Gastroesophageal sphincter (tissue), 4 donors: ENCODE measurements around the gene CNKSR2. TPM values are rescaled to one million over a fixed set of nuclear protein-coding genes. Genes with fewer than 3 reads are reported as not detected.

Experiments
- ATAC-seq: fragments of 150-250 bp; one replicate; pipeline ENCODE4 v1.9.1; 2016; ENCODE audit warnings: mild to moderate bottlenecking, moderate library complexity
- H3K27ac ChIP-seq, 4 donors: fragments of 200-600 bp; sonication (generic) in 3 of 4; 1 replicate in 3 of 4; 2 replicates in 1 of 4; pipeline ENCODE4 v1.5.1; 2016 to 2019
- H3K27me3 ChIP-seq: fragments of 200-600 bp; sonication (generic); one replicate; pipeline ENCODE4 v1.5.1; 2019
- H3K36me3 ChIP-seq, 2 donors: fragments of 200-600 bp; sonication (generic); one replicate each; pipeline ENCODE4 v1.5.1; 2019; ENCODE audit warnings: control low read depth in 1 of 2
- H3K4me1 ChIP-seq, 3 donors: fragments of 200-600 bp; sonication (generic); 1 replicate in 2 of 3; 2 replicates in 1 of 3; pipeline ENCODE4 v1.5.1; 2016 to 2019; ENCODE audit warnings: control low read depth in 2 of 3
- H3K4me3 ChIP-seq, 2 donors: fragments of 200-600 bp; sonication (generic); one replicate each; pipeline ENCODE4 v1.5.1; 2019; ENCODE audit warnings: mild to moderate bottlenecking in 1 of 2, moderate library complexity in 1 of 2
- H3K9me3 ChIP-seq, 3 donors: fragments of 200-600 bp; sonication (generic); one replicate each; pipeline ENCODE4 v1.5.1; 2017 to 2019; ENCODE audit warnings: control low read depth in 2 of 3
- EP300 ChIP-seq: sonication (generic); formaldehyde crosslinking; IDR thresholded peaks from one replicate; pipeline ENCODE4 v1.6.1; 2017; ENCODE audit warnings: antibody characterized with exemption, mild to moderate bottlenecking
- POLR2A ChIP-seq, 2 donors: fragments of 450-650 bp; IDR thresholded peaks; one replicate each; pipeline ENCODE4 v1.6.1; 2017; ENCODE audit warnings: antibody characterized with exemption in 2 of 2, mild to moderate bottlenecking in 2 of 2, moderate library complexity in 1 of 2
- POLR2AphosphoS5 ChIP-seq: sonication (generic); formaldehyde crosslinking; IDR thresholded peaks from one replicate; pipeline ENCODE4 v1.6.1; 2017; ENCODE audit warnings: antibody characterized with exemption
- WGBS, 2 donors: methylation state at CpG; one replicate each; pipeline ENCODE4 v1.1.5; 2018; ENCODE audit warnings: low coverage in 1 of 2; 5-methylcytosine and 5-hydroxymethylcytosine counted together
- total RNA-seq, 4 donors: library from RNA; depleted of rRNA; stranded (reverse); fragments of >200 nt; gene quantifications; one replicate each; pipeline ENCODE4 v1.1.0, GENCODE V29; 2016
- TF ChIP-seq, protein P1 (sequence below), 4 experiments: fragments of 200-600 bp in 2 of 4; fragments of 450-650 bp in 2 of 4; sonication (generic) in 1 of 4; IDR thresholded peaks; one replicate each; pipeline ENCODE4 v1.5.1; 2017 to 2019; ENCODE audit warnings: antibody characterized with exemption in 4 of 4, mild to moderate bottlenecking in 2 of 4, moderate library complexity in 2 of 4

CNKSR2 gene
- total RNA-seq, result 10 to 100 TPM in 3 of 4 donors, 1 to 10 TPM in 1; 7.9 to 55.3 (median 20.6) TPM

DNA sequence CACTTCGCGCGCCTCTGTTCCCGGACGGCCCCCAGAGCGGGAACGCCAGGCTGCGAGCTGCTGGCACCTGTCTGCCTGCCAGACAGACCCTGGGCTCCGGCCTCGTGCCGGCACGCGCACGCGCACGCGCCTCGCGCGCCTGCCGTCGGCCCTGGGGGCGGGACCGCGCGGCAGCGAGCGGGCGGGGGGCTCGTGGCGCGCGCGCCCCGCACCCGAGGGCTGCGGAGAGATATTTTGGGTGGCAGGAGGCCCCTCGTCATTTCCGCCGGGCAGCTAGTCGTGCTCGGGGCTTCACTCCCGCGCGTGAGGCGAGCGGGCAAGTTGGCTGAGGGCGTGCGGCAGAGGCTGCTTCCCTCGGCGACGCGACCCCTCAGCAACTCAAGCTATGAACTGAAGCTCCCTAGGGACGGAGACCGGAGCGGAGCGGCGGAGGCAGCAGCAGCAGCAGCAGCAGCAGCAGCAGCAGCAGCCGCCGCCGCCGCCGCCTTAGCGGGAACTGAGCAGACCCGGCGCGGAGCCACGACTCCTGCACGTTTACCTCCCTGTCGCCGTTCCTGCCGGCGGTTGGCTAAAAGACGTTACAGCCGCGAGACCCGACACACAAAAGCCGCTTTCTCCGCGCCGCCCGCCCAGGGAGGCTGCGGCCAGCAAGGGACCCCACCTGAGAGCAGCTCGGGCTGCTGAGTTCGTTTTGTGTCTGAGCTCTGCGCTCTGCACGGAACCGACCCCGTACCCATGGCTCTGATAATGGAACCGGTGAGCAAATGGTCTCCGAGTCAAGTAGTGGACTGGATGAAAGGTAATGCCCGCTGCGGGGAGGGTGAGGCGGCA lies at the start of gene CNKSR2:
Gene CNKSR2 (plus strand): TSS at position 256 of the 831 bp plus-strand sequence. CDS start 480 bp downstream, at position 736.
- H3K4me1 ChIP-seq, result peaks cover 0 to 3% (median 0%) of the 10 kb centered on the region in 3 donors
- peak within 1 kb of the TSS; percentile 78 to 83 (median 80) for H3K27ac ChIP-seq
- ATAC-seq, result peak; percentile 84
- H3K27me3 ChIP-seq, result no peaks in the 10 kb centered on the region
- no peaks in the 10 kb centered on the region for H3K9me3 ChIP-seq
- H3K36me3 ChIP-seq, result no peaks in the 10 kb centered on the region
- H3K4me3 ChIP-seq, result peak within 1 kb of the TSS; percentile 69 to 97
- no CpG with 5 or more reads among the region's 94 CpGs for WGBS, 2 donors
- TF ChIP-seq EP300 (no peak), POLR2A (IDR thresholded peaks at IDR 0.05) (peak in 1 of 2 donors; percentile 45), POLR2AphosphoS5 (peak; percentile 4)
- TF ChIP-seq, protein P1, sequence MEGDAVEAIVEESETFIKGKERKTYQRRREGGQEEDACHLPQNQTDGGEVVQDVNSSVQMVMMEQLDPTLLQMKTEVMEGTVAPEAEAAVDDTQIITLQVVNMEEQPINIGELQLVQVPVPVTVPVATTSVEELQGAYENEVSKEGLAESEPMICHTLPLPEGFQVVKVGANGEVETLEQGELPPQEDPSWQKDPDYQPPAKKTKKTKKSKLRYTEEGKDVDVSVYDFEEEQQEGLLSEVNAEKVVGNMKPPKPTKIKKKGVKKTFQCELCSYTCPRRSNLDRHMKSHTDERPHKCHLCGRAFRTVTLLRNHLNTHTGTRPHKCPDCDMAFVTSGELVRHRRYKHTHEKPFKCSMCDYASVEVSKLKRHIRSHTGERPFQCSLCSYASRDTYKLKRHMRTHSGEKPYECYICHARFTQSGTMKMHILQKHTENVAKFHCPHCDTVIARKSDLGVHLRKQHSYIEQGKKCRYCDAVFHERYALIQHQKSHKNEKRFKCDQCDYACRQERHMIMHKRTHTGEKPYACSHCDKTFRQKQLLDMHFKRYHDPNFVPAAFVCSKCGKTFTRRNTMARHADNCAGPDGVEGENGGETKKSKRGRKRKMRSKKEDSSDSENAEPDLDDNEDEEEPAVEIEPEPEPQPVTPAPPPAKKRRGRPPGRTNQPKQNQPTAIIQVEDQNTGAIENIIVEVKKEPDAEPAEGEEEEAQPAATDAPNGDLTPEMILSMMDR (IDR thresholded peaks at IDR 0.05), result no peak

DNA sequence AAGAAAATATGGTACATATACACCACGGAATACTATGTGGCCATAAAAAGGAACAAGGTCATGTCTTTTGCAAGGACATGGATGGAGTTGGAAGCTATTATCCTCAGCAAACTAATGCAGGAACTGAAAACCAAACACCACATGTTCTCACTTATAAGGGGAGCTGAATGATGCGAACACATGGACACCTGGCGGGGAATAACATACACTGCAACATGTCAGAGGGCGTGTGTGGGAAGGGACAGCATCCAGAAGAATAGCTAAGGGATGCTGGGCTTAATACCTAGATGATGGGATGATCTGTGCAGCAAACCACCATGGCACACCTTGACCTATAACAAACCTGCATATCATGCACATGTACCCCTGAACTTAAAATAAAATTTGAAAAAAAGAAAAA lies 19.5 kb upstream of the CNKSR2 start:
- H3K27ac ChIP-seq, result no peak overlapping the region
- no peaks in the 10 kb centered on the region for H3K27me3 ChIP-seq
- ATAC-seq, result no peak
- no peaks in the 10 kb centered on the region for H3K4me1 ChIP-seq
- H3K4me3 ChIP-seq, result no peak overlapping the region
- WGBS, 2 donors, result 85 to 89% methylated on average over 4 of the region's 4 CpGs
- TF ChIP-seq EP300, result no peak
- no peak for TF ChIP-seq POLR2AphosphoS5
- TF ChIP-seq POLR2A (IDR thresholded peaks at IDR 0.05), result no peak
- TF ChIP-seq, protein P1 (IDR thresholded peaks at IDR 0.05), result no peak
- no peaks in the 10 kb centered on the region for H3K9me3 ChIP-seq
- no peaks in the 10 kb centered on the region for H3K36me3 ChIP-seq

DNA sequence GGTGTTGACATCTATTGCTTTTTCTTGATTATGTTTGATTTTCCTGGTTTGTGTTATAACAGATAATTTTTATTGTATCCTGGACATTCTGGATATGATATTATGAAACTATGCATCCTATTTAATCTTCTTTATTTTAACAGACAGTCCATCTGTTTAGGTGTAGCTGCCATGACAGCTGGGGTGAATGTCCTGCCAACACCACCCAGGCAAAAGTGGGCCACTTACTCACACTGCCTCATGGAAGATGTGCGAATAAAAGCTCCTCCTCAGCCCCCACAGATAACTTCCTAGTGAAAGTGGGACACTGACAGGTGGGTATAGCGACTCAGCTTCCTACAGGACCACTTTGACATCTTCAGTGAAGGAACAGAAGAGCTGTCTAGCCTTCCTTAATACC lies 18.4 kb upstream of the CNKSR2 start:
- no peak overlapping the region for H3K4me3 ChIP-seq
- TF ChIP-seq POLR2AphosphoS5 (no peak), POLR2A (IDR thresholded peaks at IDR 0.05) (no peak), EP300 (no peak)
- TF ChIP-seq, protein P1 (IDR thresholded peaks at IDR 0.05), result no peak
- no peaks in the 10 kb centered on the region for H3K4me1 ChIP-seq
- no peak overlapping the region for H3K27ac ChIP-seq
- no peaks in the 10 kb centered on the region for H3K9me3 ChIP-seq
- ATAC-seq, result no peak
- no peaks in the 10 kb centered on the region for H3K36me3 ChIP-seq
- no peaks in the 10 kb centered on the region for H3K27me3 ChIP-seq
- WGBS, 2 donors, result no CpG with 5 or more reads among the region's 2 CpGs

DNA sequence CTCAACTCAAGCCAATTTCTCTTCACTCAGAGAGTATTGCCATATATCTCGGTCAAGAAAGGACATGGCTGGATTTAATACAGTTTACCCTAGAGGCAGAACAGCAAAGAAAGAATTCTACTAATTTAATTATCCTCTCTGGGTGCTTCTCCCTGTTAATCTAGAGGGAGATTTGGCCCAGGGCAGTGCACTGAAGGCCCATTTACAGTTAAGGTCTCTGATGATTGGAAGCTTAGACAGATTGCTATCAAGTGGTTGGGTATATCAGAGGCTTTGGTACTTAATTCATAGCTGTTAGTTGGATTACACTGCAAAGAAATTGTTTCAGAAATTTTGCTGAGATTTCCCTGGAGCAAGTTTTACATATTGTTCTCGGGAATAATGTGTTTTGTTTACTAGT lies 4.6 kb upstream of the CNKSR2 start:
- H3K36me3 ChIP-seq, result no peaks in the 10 kb centered on the region
- ATAC-seq, result no peak
- H3K4me3 ChIP-seq, result no peak overlapping the region
- H3K27ac ChIP-seq, result no peak overlapping the region
- H3K9me3 ChIP-seq, result no peaks in the 10 kb centered on the region
- H3K4me1 ChIP-seq, result no peaks in the 10 kb centered on the region
- 47 to 100% methylated on average over 2 of the region's 2 CpGs for WGBS, 2 donors
- TF ChIP-seq, protein P1 (IDR thresholded peaks at IDR 0.05), result no peak
- TF ChIP-seq EP300 (no peak), POLR2AphosphoS5 (no peak), POLR2A (IDR thresholded peaks at IDR 0.05) (no peak)
- no peaks in the 10 kb centered on the region for H3K27me3 ChIP-seq

DNA sequence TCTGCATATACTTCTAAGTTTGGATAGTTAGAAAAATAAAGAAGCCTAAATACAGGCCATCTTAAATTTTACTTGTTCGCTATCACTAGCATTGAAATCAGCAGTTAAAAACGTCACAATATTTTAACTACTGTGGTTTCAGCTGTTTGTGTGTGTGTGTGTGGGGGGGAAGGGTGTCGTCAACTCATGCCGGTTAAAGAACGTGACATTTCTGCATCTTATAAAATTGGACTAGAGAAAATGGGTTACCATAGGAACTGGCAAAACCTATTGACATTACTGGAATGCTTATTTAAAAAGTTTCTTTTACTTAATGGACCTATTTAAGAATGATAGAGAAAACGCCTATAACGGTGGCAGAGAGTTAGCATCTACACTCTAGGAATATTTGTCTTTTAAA lies 1.2 kb upstream of the CNKSR2 start:
- Histone ChIP-seq H3K4me3 (peak overlapping the region; percentile 69 to 97), H3K27ac (peak overlapping the region in 1 of 4 donors; percentile 81), H3K36me3 (no peaks in the 10 kb centered on the region), H3K27me3 (no peaks in the 10 kb centered on the region), H3K4me1 (no peaks in the 10 kb centered on the region), H3K9me3 (no peaks in the 10 kb centered on the region)
- WGBS, 2 donors, result 55 to 64% methylated on average over 7 of the region's 7 CpGs
- TF ChIP-seq POLR2A (IDR thresholded peaks at IDR 0.05) (no peak), POLR2AphosphoS5 (no peak), EP300 (no peak)
- TF ChIP-seq, protein P1 (IDR thresholded peaks at IDR 0.05), result no peak
- no peak for ATAC-seq
